A673 (cell line): ENCODE results near the gene GNAQ. TPM values are rescaled to one million over a fixed set of nuclear protein-coding genes. Genes with fewer than 3 reads are reported as not detected.

Experiments used
- BruUV-seq: library from RNA; stranded (reverse); fragments of 400-500 nt; replicated peaks from 2 replicates; lab custom pipeline; 2021; lab: Mats Ljungman, UMichigan
- CTCF ChIA-PET: fragments of 300-600 bp; sonication (Branson Sonifier 250); formaldehyde crosslinking; loops from one replicate; lab custom pipeline; 2022; ENCODE audit warnings: antibody characterized with exemption; lab: Charles Lee
- POLR2A ChIA-PET: fragments of 300-600 bp; sonication (Branson Sonifier 250); formaldehyde crosslinking; loops from one replicate; lab custom pipeline; 2022; ENCODE audit warnings: antibody characterized with exemption; ENCODE audit not compliant: low non-redundant PET; lab: Charles Lee
- DNase-seq: peaks from one replicate; pipeline ENCODE4 v3.0.0-alpha.2; 2015; ENCODE audit warnings: low spot score
- H3K27ac ChIP-seq: fragments of 200-600 bp; sonication (generic); 2 replicates; pipeline ENCODE4 v1.5.1; 2016; ENCODE audit warnings: mixed run types, low read depth, mild to moderate bottlenecking, mixed read lengths, antibody characterized with exemption, low read length; ENCODE audit not compliant: poor library complexity, severe bottlenecking
- H3K27me3 ChIP-seq: fragments of 200-600 bp; sonication (generic); replicated peaks from 2 replicates; pipeline ENCODE4 v1.6.1; 2017; ENCODE audit warnings: mixed run types, low read depth, mild to moderate bottlenecking, mixed read lengths, antibody characterized with exemption, low read length; ENCODE audit not compliant: insufficient read depth, poor library complexity
- H3K36me3 ChIP-seq: fragments of 200-600 bp; sonication (generic); 2 replicates; pipeline ENCODE4 v1.6.1; 2016; ENCODE audit warnings: mixed run types, mild to moderate bottlenecking, mixed read lengths, antibody characterized with exemption, low read length; ENCODE audit not compliant: insufficient read depth, poor library complexity, severe bottlenecking
- H3K4me1 ChIP-seq: fragments of 200-600 bp; sonication (generic); 2 replicates; pipeline ENCODE4 v1.6.1; 2017; ENCODE audit warnings: mixed run types, mild to moderate bottlenecking, mixed read lengths, antibody characterized with exemption, low read length; ENCODE audit not compliant: insufficient read depth, poor library complexity, severe bottlenecking
- H3K4me3 ChIP-seq: fragments of 200-600 bp; sonication (generic); 2 replicates; pipeline ENCODE4 v1.5.1; 2016; ENCODE audit warnings: low read depth, mixed run types, mild to moderate bottlenecking, mixed read lengths, low read length; ENCODE audit not compliant: poor library complexity, severe bottlenecking
- H3K9me3 ChIP-seq: fragments of 200-600 bp; sonication (generic); 2 replicates; pipeline ENCODE4 v1.6.1; 2016; ENCODE audit warnings: mixed run types, low read depth, mild to moderate bottlenecking, mixed read lengths, antibody characterized with exemption, low read length; ENCODE audit not compliant: poor library complexity, severe bottlenecking
- EZH2 ChIP-seq: fragments of 200-600 bp; sonication (generic); IDR thresholded peaks from 2 replicates; pipeline ENCODE4 v1.6.1; 2017; ENCODE audit warnings: borderline replicate concordance, low read depth, mild to moderate bottlenecking, mixed read lengths, antibody characterized with exemption, low read length; ENCODE audit not compliant: poor library complexity, severe bottlenecking
- intact Hi-C: fragments of 100-400 bp; cut with micrococcal nuclease; formaldehyde crosslinking; loops from one replicate; pipeline ENCODE4 v1.10.0; 2022; ENCODE audit not compliant: unreplicated experiment
- total RNA-seq: library from RNA; stranded (reverse); gene quantifications from 2 replicates; pipeline ENCODE4 v1.2.3, GENCODE V29; 2021
- TF ChIP-seq, protein P1 (sequence below): fragments of 300-800, 200-600 bp; sonication (generic); conservative IDR thresholded peaks from 2 replicates; pipeline ENCODE4 v1.5.1; 2017; ENCODE audit warnings: low read depth, mild to moderate bottlenecking, antibody characterized with exemption, low read length, moderate library complexity, mixed read lengths

The GNAQ gene
- total RNA-seq, 1 experiment from 2014 or later: 69.9 TPM

DNA sequence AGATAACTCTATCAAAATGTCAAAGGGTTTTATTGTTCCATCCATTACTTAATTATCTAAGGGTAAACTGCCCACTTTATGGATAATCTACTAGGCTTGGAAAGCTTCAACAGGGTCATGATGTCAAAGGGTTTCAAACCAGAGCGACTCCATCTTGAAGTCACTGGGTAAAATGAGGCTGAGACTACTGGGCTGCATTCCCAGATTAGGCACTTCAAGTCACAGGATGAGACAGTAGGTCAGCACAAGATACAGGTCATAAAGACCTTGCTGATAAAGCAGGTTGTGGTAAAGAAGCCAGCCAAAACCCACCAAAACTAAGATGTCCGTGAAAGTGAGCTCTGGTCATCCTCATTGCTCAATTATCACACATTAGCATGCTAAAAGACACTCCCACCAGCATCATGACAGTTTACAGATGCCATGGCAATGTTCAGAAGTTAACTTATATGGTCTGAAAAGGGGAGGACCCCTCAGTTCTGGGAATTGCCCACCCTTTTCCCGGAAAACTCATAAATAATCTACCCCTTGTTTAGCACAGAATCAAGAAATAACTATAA lies 138.6 kb downstream of the GNAQ start:
- Histone ChIP-seq H3K4me1 (peaks cover 25% of the 10 kb centered on the region), H3K27ac (no peak overlapping the region), H3K36me3 (no peaks in the 10 kb centered on the region), H3K4me3 (no peak overlapping the region), H3K9me3 (no peaks in the 10 kb centered on the region), H3K27me3 (no peaks in the 10 kb centered on the region)
- ChIA-PET POLR2A (no interaction called here), CTCF (no interaction called here)
- TF ChIP-seq EZH2: no peak
- TF ChIP-seq, protein P1, sequence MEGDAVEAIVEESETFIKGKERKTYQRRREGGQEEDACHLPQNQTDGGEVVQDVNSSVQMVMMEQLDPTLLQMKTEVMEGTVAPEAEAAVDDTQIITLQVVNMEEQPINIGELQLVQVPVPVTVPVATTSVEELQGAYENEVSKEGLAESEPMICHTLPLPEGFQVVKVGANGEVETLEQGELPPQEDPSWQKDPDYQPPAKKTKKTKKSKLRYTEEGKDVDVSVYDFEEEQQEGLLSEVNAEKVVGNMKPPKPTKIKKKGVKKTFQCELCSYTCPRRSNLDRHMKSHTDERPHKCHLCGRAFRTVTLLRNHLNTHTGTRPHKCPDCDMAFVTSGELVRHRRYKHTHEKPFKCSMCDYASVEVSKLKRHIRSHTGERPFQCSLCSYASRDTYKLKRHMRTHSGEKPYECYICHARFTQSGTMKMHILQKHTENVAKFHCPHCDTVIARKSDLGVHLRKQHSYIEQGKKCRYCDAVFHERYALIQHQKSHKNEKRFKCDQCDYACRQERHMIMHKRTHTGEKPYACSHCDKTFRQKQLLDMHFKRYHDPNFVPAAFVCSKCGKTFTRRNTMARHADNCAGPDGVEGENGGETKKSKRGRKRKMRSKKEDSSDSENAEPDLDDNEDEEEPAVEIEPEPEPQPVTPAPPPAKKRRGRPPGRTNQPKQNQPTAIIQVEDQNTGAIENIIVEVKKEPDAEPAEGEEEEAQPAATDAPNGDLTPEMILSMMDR: no peak
- intact Hi-C loops: loop anchor here (10.0 kb wide), 1 partner anchor 132 kb away; no protein-coding TSS in a partner anchor
- no peak for DNase-seq
- no TSS peak for BruUV-seq

DNA sequence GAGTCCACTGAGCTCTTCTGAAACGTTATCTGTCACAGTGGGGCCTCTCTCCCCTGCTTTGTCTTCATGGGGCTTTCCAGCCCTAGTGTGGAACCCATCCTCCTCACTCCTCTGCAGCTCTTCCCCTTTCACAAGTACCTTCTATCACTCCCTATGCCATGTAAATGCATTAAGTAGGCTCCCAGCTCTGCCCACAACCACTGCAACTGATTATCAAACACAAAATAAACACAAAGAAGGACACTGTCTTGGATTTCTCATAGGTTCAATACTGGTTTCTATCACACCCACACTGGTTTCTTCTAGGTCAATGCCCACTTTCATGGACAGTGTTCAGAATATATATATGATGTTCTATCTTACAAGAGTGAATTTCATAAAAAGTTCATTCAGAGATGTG lies 139.4 kb downstream of the GNAQ start:
- H3K27ac ChIP-seq: no peak overlapping the region
- H3K36me3 ChIP-seq: no peaks in the 10 kb centered on the region
- ChIA-PET CTCF (no interaction called here), POLR2A (no interaction called here)
- DNase-seq: no peak
- H3K4me3 ChIP-seq: no peak overlapping the region
- no TSS peak for BruUV-seq
- H3K27me3 ChIP-seq: no peaks in the 10 kb centered on the region
- peaks cover 17% of the 10 kb centered on the region for H3K4me1 ChIP-seq
- no peaks in the 10 kb centered on the region for H3K9me3 ChIP-seq
- intact Hi-C loops: loop anchor here (10.0 kb wide), 1 partner anchor 133 kb away; no protein-coding TSS in a partner anchor
- TF ChIP-seq, protein P1: no peak
- no peak for TF ChIP-seq EZH2

DNA sequence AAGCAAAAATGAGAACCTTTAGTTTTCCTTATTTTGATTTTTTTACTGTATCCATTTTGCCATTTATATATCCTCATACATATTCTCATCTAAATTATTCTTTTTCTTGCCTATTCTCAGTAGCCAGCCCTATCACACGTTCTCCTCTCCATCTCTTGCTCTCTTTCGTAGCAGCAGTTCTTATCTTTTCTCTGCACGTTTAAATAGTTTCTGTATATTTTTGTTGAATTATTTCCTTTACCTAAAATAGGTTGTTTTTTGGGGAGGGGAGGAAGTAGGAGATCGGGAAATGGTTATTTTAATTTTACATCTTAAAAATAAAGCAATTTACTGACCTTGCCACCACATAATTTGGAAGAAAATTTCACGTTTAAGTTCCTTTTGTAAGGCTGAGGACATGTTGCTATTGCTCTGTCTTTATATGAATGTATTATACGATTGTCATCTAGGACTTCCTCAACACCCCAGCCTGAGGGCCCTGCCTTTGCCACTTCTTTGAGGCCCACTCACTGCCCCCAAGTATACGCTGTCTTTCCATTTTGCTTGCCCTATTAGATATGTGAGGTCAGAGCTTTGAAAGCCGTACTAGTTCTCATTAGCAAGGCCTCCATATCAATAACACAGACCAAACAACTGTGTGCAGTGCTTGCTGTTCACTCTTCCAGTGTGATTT lies 140.3 kb downstream of the GNAQ start:
- H3K4me1 ChIP-seq: peaks cover 7% of the 10 kb centered on the region
- peak overlapping the region; percentile 47 for H3K27ac ChIP-seq
- BruUV-seq: no TSS peak
- intact Hi-C loops: loop anchor here (10.0 kb wide), 1 partner anchor 134 kb away; no protein-coding TSS in a partner anchor
- CTCF ChIA-PET: no interaction called here
- H3K9me3 ChIP-seq: no peaks in the 10 kb centered on the region
- TF ChIP-seq EZH2: no peak
- TF ChIP-seq, protein P1: no peak
- H3K36me3 ChIP-seq: no peaks in the 10 kb centered on the region
- no peaks in the 10 kb centered on the region for H3K27me3 ChIP-seq
- no peak for DNase-seq
- POLR2A ChIA-PET: no interaction called here
- H3K4me3 ChIP-seq: no peak overlapping the region
